Right lobe of liver (tissue), 6 donors: Measurements from ENCODE around the gene PTN. TPM values are rescaled to one million over a fixed set of nuclear protein-coding genes. Genes with fewer than 3 reads are reported as not detected.

ENCODE experiments used
- ATAC-seq, 4 donors: fragments of 200-7000 bp; cut with Tn5 transposase; one replicate each; pipeline ENCODE4 v1.9.1; 2020; ENCODE audit warnings: mild to moderate bottlenecking in 4 of 4, moderate library complexity in 4 of 4
- DNase-seq, 3 donors: peaks; one replicate each; pipeline ENCODE4 v3.0.0-alpha.2; 2020
- H3K27ac ChIP-seq, 3 donors: fragments of 200-600 bp; one replicate each; pipeline ENCODE4 v1.8.0; 2022
- H3K27me3 ChIP-seq, 2 donors: fragments of 200-600 bp; one replicate each; pipeline ENCODE4 v1.8.0; 2022
- H3K36me3 ChIP-seq, 4 donors: fragments of 200-600 bp; sonication (generic) in 1 of 4; one replicate each; pipeline versions ENCODE4 v1.5.1 to v1.8.0; 2017 to 2022; ENCODE audit warnings: control low read depth in 1 of 4
- H3K4me1 ChIP-seq, 4 donors: fragments of 200-600 bp; sonication (generic) in 1 of 4; one replicate each; pipeline versions ENCODE4 v1.5.1 to v1.8.0; 2017 to 2022; ENCODE audit warnings: control low read depth in 1 of 4
- H3K4me3 ChIP-seq, 3 donors: fragments of 200-600 bp; one replicate each; pipeline ENCODE4 v1.8.0; 2022
- H3K9me3 ChIP-seq, 4 donors: fragments of 200-600 bp; sonication (generic) in 1 of 4; one replicate each; pipeline versions ENCODE4 v1.5.1 to v1.8.0; 2017 to 2022; ENCODE audit warnings: control low read depth in 1 of 4
- CTCF ChIP-seq, 4 donors: fragments of 200-600 bp in 3 of 4; fragments of 450-650 bp in 1 of 4; IDR thresholded peaks; one replicate each; pipeline versions ENCODE4 v1.5.1 to v1.8.0; 2016 to 2022; ENCODE audit warnings: antibody characterized with exemption in 4 of 4, mild to moderate bottlenecking in 2 of 4
- POLR2A ChIP-seq: fragments of 450-650 bp; IDR thresholded peaks from one replicate; pipeline ENCODE4 v1.6.1; 2017; ENCODE audit warnings: antibody characterized with exemption, mild to moderate bottlenecking
- WGBS: methylation state at CpG from one replicate; pipeline ENCODE4 v1.1.6; 2018; ENCODE audit warnings: low coverage, low lambda C conversion rate; ENCODE audit not compliant: insufficient coverage; ENCODE audit errors: missing lambda C conversion rate; 5-methylcytosine and 5-hydroxymethylcytosine counted together
- intact Hi-C, 2 donors: fragments of 100-400 bp; cut with DNase I; formaldehyde crosslinking; loops; one replicate each; pipeline versions ENCODE4 v1.11.2 to v1.14.1; 2022
- long read RNA-seq: library from polyadenylated mRNA; unstranded; transcript quantifications from one replicate; pipeline ENCODE4 v2.0.0, GENCODE V29; 2019
- total RNA-seq, 6 experiments: library from RNA; depleted of rRNA in 2 of 6; stranded (reverse); fragments of >200 nt in 2 of 6; fragmentation: NEBNext Ultra II Directional in 3 of 6; extraction: Animal tissue kit (Norgen Biotek cat#: 25700) in 3 of 6; gene quantifications; one replicate each; pipeline versions ENCODE4 v1.1.0 to v1.2.4, GENCODE V29; 2016 to 2023
- donor health status: DM: no; HTN: yes; CAD: no.
- donor health status: DM: no; HTN: no; CAD: no.
- donor health status: DM: no; HTN: no; CAD: no.
- donor health status: DM: no; HTN: yes; CAD: no.
- donor health status: DM: no; HTN: yes; CAD: no.

PTN gene
- total RNA-seq = 1 to 10 TPM in 2 of 6 experiments, under 1 TPM in 4; 0.31 to 1.7 (median 0.89) TPM
- long read RNA-seq, partial matches to known transcripts = 1 of 1 reads
- long read RNA-seq, other reads (novel, unspliced or antisense) = 0 of 1 reads

- intact Hi-C loops = no loop called here
- DNase-seq (peak in 2 of 3 donors; percentile 22 to 46), ATAC-seq (peak; percentile 71 to 79 (median 77))
- H3K36me3 ChIP-seq = no peaks in the 10 kb centered on the region
- no peak for TF ChIP-seq CTCF (IDR thresholded peaks at IDR 0.05)
- TF ChIP-seq POLR2A = no peak
- 4% methylated on average over 21 of the region's 23 CpGs for WGBS
- no peak within 1 kb of the TSS for H3K27ac ChIP-seq
- H3K9me3 ChIP-seq = no peaks in the 10 kb centered on the region
- H3K4me3 ChIP-seq = peak within 1 kb of the TSS in 2 of 3 donors; percentile 22 to 28
- peaks cover 0 to 12% (median 3%) of the 10 kb centered on the region in 4 donors for H3K4me1 ChIP-seq
- no peaks in the 10 kb centered on the region for H3K27me3 ChIP-seq
These were observed at the start of gene PTN for GRCh38 chr7:137343281-137343841. Gene PTN, minus strand, starts transcription at chr7:137343733. Its CDS starts 88,760 bp downstream, at chr7:137254973.

GRCh38 chr7:137390076-137390475, 46.5 kb upstream of the PTN start:
- Histone ChIP-seq H3K36me3 (no peaks in the 10 kb centered on the region), H3K9me3 (no peaks in the 10 kb centered on the region), H3K4me3 (no peak overlapping the region), H3K27ac (no peak overlapping the region), H3K27me3 (no peaks in the 10 kb centered on the region), H3K4me1 (no peaks in the 10 kb centered on the region)
- ATAC-seq = no peak
- intact Hi-C loops = no loop called here
- DNase-seq = no peak
- TF ChIP-seq POLR2A (no peak), CTCF (IDR thresholded peaks at IDR 0.05) (no peak)
- WGBS = 43% methylated on average over 1 of the region's 1 CpG

- DNase-seq = no peak
- intact Hi-C loops = no loop called here
- no peak for TF ChIP-seq CTCF (IDR thresholded peaks at IDR 0.05)
- no peak for TF ChIP-seq POLR2A
- Histone ChIP-seq H3K4me3 (no peak overlapping the region), H3K27ac (no peak overlapping the region), H3K9me3 (no peaks in the 10 kb centered on the region), H3K4me1 (no peaks in the 10 kb centered on the region), H3K27me3 (no peaks in the 10 kb centered on the region), H3K36me3 (no peaks in the 10 kb centered on the region)
- WGBS = 57% methylated on average over 1 of the region's 1 CpG
- no peak for ATAC-seq
These were observed 45.4 kb upstream of the PTN start for GRCh38 chr7:137388916-137389315.

- intact Hi-C loops = no loop called here
- ATAC-seq (no peak), DNase-seq (no peak)
- H3K4me3 ChIP-seq = no peak overlapping the region
- no peaks in the 10 kb centered on the region for H3K27me3 ChIP-seq
- H3K36me3 ChIP-seq = no peaks in the 10 kb centered on the region
- H3K27ac ChIP-seq = no peak overlapping the region
- 13% methylated on average over 1 of the region's 1 CpG for WGBS
- no peaks in the 10 kb centered on the region for H3K9me3 ChIP-seq
- TF ChIP-seq CTCF (IDR thresholded peaks at IDR 0.05) = no peak
- no peak for TF ChIP-seq POLR2A
- H3K4me1 ChIP-seq = no peaks in the 10 kb centered on the region
These were observed 43.4 kb upstream of the PTN start for GRCh38 chr7:137386966-137387365.
